Measurements from ENCODE around the gene PILRB.
"Not testable (repeated sequence)": the region's sequence is repeated elsewhere in the genome, so short reads cannot be mapped to it uniquely, and the experiment has no call there.

PILRB gene

DNA sequence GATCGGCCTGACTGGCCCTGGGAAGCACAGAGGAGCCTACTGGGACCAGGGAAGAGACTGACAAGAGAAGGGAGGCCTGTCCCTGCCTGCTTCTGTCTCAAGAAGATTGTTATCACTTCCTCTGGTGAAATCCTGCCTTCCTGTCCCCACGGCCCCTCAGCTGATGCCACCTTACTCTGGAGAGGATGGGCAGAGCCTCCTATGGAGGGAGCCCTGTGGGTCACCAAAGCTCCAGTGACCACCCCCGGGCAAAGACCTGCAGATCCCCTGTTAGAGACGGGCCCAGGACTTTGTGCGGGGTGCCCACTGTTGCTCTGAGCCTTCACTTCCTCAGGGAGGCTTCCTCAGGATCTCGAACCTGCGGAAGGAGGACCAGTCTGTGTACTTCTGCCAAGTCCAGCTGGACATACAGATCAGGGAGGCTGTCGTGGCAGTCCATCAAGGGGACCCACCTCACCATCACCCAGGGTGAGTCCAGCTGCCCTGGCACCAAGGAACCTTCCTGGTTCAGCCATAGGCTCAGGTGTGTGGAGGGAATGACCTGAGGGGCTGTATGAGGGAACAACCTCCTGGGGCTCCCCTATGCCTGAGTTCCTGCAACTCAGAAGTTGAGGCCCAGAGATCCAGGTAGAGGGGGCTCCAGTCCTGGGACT lies 1.4 kb upstream of the PILRB start:
- no peak for DNase-seq

DNA sequence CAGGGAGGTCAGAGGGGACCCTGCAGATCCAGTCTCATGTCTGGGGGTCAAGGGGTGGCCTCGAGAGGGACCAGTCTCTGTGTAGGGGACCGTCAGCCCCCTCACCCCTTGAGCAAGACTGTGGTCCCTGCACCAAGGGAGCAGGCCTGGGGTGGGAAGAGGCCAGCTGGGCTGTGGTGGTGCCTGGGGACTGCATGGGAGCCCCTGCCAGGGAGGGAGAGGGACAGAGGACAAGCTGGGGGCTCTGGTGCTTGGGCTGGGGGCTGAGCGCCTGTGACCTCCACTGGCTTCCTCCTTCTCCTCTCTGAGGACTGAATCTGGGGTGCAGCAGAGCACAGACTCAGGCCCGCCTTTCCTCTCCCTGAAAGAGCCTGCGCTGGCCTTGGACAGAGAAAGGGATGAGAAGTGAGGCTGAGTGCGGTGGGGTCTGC lies 771 bp upstream of the PILRB start:
- no peak for DNase-seq

DNA sequence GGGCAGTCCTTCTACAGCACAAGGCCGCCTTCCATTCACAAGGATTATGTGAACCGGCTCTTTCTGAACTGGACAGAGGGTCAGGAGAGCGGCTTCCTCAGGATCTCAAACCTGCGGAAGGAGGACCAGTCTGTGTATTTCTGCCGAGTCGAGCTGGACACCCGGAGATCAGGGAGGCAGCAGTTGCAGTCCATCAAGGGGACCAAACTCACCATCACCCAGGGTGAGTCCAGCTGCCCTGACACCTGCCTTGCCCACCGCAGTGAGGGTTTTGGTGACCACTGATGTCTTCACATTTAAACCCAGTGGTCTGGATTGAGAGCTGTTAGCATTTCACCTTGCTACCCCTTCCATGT lies 918 bp downstream of the PILRB start:
- no peak for DNase-seq

DNA sequence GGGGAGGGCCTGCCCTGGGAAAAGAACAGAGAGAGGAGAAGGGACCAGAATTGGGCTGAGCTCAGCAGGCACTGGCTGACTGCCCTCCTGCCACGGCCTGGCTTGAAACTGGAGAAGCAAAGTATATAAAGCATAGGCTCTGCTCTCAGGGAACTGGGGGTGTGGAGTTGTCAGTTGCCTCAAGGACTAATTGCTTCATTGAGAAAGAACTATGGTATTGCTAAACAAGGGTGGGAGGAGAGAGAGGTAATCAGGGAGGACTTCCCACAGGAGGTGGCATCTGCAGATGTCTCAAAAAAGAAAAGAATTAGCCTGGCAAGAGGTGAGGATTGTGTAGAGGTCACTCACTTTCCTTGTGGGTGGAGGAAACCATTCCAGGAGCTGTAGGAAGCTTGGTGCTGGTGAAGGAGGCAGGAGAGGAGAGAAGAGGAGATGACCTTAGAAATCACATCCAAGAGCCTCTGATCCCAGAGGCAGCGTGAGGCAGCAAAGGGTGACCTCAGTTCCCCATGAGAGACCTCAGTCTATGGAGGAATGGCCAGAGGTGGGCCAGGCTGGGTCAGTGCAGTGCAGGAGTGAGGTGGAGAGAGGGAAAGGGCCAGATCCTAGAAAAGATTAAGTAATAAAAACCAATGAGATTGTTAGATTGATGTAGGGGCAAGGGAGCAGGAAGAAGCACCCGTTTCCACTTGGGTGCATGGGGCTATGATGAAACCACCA lies 2.4 kb downstream of the PILRB start:
- DNase-seq, result no peak

DNA sequence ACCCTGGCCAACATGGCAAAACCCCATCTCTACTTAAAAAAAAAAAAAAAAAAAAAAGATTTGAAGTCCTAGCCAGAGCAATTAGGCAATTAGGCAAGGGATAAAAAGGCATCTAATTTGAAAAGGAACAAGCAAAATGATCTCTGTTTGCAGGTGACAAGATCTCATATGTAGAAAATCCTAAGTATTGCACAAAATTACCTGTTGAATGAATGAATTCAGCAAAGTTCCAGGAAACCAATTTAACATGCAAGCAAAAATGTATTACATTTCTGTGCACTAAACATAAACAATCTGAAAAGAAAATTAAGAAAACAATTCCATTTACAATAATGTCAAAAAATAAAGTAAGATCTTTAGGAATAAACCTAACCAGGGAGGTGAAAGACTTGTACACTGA lies 5.2 kb downstream of the PILRB start:
- no peak for DNase-seq

DNA sequence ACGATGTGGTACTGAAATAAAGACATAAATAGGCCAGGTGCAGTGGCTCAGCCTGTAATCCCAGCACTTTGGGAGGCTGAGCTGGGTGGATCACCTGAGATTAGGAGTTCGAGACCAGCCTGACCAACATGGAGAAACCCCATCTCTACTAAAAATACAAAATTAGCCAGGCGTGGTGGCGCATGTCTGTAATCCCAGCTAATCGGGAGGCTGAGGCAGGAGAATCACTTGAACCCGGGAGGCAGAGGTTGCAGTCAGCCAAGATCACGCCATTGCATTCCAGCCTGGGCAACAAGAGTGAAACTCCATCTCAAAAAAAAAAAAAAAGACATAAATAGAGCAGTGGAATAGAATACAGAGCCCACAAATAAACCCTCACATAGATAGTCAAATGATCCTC lies 5.9 kb downstream of the PILRB start:
- not testable (repeated sequence) for DNase-seq

DNA sequence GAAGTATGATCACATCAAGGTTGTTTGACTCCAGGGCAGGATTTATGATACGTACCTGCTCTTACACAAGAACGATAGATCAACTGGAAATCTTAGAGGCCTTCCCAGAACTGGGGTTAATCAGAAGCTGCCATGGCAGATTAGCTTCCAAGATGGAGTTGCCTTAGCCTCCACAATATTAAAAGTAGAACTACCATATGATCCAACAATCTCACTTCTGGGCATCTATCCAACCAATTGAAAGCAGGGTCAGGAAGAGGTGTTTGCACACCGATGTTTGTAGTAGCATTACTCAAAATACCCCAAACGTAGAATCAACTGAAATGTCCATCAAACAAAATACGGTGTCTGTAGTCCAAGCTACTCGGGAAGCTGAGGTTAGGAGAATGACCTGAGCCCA lies 6.6 kb downstream of the PILRB start:
- no peak for DNase-seq

DNA sequence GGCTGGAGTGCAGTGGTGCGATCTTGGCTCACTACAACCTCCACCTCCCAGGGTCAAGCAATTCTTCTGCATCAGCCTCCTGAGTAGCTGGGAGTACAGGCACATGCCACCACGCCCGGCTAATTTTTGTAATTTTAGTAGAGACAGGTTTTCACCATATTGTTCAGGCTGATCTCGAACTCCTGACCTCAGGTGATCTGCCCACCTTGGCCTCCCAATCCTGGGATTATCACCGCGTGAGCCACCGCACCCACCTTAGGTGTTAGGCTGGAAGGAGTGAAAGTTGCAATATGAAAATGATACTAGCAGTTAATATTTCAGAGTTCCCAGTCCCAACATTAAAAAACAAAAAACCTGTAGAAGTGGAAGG lies 8.1 kb downstream of the PILRB start:
- DNase-seq, result not testable (repeated sequence)

DNA sequence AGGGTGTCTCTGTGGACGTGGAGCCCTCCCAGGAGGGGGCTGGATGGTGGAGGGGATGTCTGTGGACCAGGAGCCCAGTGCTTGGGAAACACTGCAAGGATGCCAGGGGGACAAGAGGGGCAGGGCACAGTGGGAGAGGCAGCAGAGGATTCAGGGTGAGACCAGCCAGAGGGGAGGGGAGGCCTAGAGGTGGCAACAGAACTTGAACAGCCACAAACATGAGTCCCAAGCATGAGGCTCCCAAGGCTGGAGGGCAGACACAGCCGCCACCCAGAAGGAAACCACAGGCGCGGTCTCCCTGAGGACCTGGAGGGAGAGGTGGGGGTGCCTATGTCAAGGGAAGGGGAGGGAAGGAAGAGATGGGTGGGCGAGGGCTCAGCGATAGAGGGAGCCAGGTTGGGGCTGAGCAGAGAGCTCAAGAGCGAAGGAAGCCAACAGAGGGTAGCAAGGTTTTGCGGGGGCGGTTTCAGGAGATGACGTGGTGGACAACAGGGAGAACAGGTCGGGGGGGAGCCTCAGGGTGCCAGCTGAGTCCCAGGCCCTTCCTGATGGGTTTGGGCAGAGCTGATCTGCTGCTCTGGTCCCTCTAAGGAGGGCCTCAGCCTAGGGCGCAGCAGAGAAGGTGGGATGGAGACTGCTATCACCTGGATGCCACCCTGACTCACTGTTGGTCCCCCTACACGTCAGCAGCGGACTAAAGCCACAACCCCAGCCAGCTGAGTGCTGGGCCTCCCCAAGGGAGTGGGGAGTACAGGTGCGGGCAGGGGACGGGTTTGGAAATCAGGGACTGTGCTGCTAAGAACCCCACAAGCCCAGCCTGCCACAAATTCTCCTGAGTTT lies 8.7 kb downstream of the PILRB start:
- no peak for DNase-seq

DNA sequence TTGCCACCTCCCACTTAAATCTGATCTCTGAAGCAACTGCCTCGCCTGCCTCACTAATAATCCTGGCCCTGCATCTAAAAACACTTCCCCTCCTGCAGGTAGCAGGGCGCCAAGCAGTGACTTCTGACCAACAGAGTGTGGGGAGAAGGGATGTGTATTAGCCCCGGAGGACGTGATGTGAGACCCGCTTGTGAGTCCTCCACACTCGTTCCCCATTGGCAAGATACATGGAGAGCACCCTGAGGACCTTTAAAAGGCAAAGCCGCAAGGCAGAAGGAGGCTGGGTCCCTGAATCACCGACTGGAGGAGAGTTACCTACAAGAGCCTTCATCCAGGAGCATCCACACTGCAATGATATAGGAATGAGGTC lies 9.3 kb downstream of the PILRB start:
- no peak for DNase-seq

DNA sequence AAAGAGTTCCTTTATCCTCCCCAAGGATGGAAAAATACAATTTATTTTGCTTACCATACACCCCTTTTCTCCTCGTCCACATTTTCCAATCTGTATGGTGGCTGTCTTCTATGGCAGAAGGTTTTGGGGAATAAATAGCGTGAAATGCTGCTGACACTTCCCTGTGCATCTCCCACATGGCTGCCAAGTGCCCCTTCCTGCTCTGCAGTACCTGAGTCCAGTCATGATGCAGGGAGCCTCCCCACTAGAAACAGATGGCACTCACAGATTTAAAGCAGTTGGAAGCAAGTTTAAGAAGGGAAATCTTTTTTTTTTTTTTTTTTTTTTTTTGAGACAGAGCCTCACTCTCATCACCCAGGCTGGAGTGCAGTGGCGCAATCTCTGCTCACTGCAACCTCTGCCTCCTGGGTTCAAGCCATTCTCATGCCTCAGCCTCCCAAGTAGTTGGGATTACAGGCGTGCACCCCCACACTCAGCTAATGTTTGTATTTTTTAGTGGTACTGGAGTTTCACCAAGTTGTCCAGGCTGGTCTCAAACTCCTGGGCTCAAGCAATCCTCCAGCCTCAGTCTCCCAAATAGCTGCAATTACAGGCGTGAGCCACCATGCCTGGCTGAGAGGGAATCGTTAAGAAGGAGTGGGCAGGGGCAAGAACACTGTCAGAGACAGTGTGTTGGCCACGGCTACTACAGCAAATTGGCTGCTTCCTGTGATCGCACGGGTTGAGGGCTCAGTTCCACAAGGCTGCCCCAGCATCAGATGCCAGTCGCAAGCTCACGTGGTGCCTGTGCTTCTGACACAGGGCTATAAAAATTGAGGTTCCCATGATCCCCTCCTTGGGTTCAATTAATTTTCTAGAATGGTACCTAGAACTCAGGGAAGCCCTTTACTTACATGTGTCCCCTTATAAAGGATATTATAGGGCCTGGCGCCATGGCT lies 10.0 kb downstream of the PILRB start:
- no peak for DNase-seq

DNA sequence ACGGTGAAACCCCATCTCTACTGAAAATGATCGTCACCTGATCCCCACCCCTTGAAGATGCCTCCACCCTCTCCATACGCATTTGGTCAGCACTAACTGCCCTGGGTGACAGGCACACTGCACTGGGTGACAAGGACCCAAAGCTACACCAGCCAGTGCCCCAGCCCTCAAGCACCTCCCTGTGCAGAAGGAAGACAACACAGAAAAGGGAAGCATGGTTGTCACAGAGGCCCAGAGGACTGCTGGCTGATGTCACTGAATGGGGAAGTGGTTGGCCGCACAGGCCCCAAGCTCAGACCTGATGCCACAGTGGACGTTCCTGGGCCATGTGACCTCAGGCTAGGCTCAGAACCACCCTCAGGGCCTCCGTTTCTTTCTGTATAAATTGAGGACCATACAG lies 11.2 kb downstream of the PILRB start:
- DNase-seq, result no peak

DNA sequence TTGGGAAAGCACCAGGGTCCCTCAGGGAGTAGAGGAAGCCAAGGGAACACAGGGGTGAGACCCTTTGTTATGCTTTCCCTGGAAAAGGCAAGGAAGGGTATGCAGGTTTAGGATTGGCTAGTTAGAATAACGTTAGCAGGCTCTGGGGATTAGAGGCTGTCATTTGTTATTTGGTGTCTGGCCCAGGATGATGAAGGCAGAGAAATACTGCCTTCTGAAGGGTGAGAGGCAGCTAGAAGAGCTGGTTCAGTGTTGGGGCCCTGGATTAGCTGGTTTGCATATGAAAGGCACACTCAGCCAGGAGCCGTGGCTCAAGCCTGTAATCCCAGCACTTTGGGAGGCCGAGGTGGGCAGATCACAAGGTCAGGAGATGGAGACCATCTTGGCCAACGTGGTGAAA lies 12.4 kb downstream of the PILRB start:
- DNase-seq, result no peak

DNA sequence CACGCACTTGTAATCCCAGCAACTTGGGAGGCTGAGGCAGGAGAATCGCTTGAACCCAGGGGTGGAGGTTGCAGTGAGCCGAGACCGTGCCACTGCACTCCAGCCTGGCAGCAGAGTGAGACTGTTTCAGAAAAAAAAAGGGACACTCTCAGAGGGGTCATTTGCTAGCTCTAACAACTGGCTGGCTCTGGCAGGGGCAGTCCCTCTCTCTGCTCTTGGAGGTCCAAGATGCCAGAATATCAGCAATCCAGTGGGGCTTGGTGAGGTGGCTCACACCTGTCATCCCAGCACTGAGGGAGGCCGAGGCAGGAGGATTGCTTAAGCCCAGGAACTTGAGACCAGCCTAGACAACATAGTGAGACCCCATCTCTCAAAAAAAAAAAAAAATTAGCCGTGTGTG lies 12.8 kb downstream of the PILRB start:
- no peak for DNase-seq

DNA sequence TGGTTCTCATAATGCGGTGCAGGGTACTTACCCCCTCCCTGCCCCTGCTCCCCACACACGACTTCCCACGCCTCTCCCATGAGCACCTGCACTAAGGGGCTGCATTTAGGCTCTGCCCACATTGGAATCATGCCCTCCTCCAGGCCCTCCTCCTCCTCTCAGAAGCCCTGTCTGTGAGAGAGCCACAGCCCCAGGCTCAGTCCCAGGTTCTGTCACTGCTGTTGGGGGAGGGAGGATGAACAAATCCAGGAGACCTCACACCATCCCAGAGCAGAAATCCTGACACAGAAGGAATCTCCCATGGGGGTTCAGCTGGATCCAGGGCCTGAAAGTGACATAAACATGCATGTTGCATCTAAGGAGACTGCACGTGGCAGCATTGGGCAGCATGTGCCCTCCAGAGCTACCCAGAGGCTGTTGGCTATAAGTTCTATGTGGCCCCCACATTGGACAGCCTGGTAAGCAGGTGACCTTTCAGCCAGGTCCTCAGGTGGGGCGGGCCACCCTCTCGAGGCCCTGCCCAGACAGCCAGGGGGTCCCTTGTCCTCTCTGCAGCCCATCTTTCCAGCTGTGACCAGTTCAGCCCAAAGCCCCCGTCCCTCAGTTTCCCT lies 13.7 kb downstream of the PILRB start:
- no peak for DNase-seq

DNA sequence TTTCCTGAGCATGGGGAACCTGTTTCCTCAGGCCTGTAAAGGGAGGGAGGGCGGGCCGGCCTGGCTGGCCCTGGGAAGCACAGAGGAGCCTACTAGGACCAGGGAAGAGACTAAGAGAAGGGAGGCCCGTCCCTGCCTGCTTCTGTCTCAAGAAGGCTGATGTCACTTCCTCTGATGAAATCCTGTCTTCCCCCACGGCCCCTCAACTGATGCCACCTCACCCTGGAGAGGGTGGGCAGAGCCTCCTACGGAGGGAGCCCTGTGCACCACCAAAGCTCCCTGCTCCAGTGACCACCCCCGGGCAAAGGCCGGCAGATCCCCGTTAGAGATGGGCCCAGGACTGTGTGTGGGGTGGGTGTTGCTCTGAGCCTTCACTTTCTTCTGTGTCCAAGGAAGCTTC lies 14.3 kb downstream of the PILRB start:
- no peak for DNase-seq

DNA sequence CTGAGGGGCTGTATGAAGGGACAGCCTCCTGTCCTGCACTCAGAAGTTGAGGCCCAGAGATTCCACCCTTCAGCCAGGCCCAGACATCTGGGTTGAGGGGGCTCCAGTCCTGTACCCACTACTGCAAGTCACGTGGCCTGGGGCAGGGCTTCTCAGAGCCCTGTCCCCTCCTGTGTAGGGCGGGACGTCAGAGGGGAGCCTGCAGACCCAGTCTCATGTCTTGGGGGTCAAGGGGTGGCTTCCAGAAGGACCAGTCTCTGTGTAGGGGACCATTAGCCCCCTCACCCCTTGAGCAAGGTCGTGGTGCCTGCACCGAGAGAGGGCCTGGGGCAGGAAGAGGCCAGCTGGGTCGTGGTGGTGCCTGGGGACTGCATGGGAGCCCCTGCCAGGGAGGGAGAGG lies 14.8 kb downstream of the PILRB start:
- DNase-seq, result no peak

DNA sequence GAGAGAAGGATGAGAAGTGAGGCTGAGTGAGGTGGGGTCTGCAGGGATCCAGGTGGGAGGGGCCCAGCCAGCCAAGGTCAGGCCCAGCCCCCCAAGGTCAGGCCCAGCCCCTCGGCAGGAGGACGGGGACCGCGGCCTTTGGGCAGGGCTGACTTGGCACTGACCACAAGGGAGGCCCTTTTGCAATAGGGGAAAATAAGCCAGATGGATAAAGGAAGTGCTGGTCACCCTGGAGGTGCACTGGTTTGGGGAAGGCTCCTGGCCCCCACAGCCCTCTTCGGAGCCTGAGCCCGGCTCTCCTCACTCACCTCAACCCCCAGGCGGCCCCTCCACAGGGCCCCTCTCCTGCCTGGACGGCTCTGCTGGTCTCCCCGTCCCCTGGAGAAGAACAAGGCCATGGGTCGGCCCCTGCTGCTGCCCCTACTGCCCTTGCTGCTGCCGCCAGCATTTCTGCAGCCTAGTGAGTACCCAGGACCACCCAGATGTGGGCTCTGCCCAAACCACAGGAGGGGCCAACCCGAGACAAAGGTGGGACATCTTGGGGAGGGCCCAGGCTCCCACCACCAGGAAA lies 15.4 kb downstream of the PILRB start, which contains the start of gene PILRA:
PILRA (plus strand) TSS at position 227 of the 571 bp plus-strand sequence; CDS start at position 397, 170 bp downstream.
- no peak for DNase-seq

DNA sequence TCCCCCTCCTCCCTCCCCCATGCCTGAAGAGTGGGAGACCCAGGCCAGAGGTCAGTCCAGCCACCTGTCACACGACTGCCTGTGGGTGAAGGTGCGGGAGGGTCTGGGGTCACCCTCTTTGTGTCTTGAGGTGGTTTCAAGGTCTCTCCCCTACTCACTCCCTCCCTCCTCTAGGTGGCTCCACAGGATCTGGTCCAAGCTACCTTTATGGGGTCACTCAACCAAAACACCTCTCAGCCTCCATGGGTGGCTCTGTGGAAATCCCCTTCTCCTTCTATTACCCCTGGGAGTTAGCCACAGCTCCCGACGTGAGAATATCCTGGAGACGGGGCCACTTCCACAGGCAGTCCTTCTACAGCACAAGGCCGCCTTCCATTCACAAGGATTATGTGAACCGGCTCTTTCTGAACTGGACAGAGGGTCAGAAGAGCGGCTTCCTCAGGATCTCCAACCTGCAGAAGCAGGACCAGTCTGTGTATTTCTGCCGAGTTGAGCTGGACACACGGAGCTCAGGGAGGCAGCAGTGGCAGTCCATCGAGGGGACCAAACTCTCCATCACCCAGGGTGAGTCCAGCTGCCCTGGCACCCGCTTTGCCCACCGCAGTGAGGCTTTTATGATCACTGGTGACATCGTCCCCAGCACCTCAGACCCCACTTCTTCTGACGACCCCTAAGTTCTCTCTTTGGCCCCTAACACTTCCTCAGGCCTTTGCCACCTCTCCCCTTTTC lies 16.1 kb downstream of the PILRB start:
- not testable (repeated sequence) for DNase-seq

DNA sequence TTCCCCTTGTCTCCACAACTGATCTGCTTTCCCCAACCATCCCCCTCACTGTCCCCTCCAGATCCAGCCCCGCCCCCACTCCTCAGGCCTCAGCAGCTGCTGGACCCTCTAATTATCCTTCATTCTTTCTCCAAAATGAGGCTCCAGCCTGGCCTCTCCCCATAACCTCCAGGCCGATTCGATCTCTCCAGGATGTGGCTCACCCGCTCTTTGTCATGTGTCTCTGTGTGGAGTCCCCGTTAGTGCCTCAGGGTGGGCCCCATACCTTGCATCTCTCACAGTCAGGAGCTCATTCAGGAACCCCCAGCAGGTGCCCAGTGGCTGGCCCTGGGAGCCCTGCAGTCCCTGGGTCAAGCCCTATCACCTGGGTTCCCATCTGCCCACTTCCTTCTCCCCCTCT lies 16.7 kb downstream of the PILRB start:
- no peak for DNase-seq

DNA sequence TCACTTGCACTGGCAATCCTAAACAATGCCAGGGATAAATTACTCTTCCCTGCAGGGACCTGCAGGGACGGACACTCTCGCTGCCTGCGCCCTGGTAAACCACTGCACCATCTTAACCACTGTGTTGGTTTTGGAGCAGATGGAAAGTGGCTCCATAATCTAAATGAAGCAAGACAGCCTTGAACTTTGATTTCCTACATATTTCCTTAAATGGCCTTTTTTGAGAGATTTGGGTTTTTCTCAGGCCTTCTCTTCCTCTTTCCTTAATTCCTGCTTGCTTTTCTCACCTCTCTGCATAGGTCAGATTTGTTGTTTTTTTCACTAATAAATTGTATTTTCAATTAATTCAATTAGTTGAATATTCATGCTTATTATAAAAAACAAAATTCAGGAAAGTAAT lies 18.1 kb downstream of the PILRB start:
- DNase-seq, result no peak
